ENCODE data around the gene ZBED2. TPM values are rescaled to one million over a fixed set of nuclear protein-coding genes. Genes with fewer than 3 reads are reported as not detected.
A peak's percentile ranks its signal among the peaks of the same experiment; 100 is the strongest.
"Not testable (repeated sequence)": the region's sequence is repeated elsewhere in the genome, so short reads cannot be mapped to it uniquely, and the experiment has no call there.

Gene ZBED2
- polyA plus RNA-seq: 6.7 TPM

- peaks cover 6% of the 10 kb centered on the region for H3K36me3 Mint-ChIP-seq
- H3K9me3 Mint-ChIP-seq: no peaks in the 10 kb centered on the region
- peak within 1 kb of the TSS; percentile 20 to 71 (median 48) for H3K27ac Mint-ChIP-seq
- peak within 1 kb of the TSS; percentile 63 to 88 (median 74) for H3K4me3 Mint-ChIP-seq
- peaks cover under 1% of the 10 kb centered on the region for H3K27me3 Mint-ChIP-seq
- peaks cover 22 to 29% (median 26%) of the 10 kb centered on the region in 3 donors for H3K4me1 Mint-ChIP-seq
Observed at GRCh38 chr3:111595232-111595631, at the start of gene ZBED2. Gene ZBED2 (minus strand): TSS chr3:111595346. CDS start chr3:111594201, 1,145 bp downstream.

GRCh38 chr3:111639316-111639715 lies 44.2 kb upstream of the ZBED2 start:
- H3K4me3 Mint-ChIP-seq: no peak overlapping the region
- H3K4me1 Mint-ChIP-seq: no peaks in the 10 kb centered on the region
- peaks cover 14% of the 10 kb centered on the region for H3K36me3 Mint-ChIP-seq
- H3K27me3 Mint-ChIP-seq: peaks cover 5% of the 10 kb centered on the region
- H3K27ac Mint-ChIP-seq: no peak overlapping the region
- peaks cover 10 to 26% (median 22%) of the 10 kb centered on the region in 3 donors for H3K9me3 Mint-ChIP-seq

- Mint-ChIP-seq H3K27me3 (peaks cover 2% of the 10 kb centered on the region), H3K27ac (no peak overlapping the region), H3K36me3 (peaks cover 17% of the 10 kb centered on the region), H3K9me3 (peaks cover 0 to 6% (median 1%) of the 10 kb centered on the region in 3 donors), H3K4me1 (no peaks in the 10 kb centered on the region), H3K4me3 (no peak overlapping the region)
Observed at GRCh38 chr3:111636366-111636885, 41.3 kb upstream of the ZBED2 start.

GRCh38 chr3:111635403-111635802 lies 40.3 kb upstream of the ZBED2 start:
- Mint-ChIP-seq H3K9me3 (peaks cover 0 to 3% (median 2%) of the 10 kb centered on the region in 3 donors), H3K27me3 (peaks cover 2% of the 10 kb centered on the region), H3K4me3 (no peak overlapping the region), H3K4me1 (no peaks in the 10 kb centered on the region), H3K27ac (no peak overlapping the region), H3K36me3 (peaks cover 13% of the 10 kb centered on the region)

- H3K4me1 Mint-ChIP-seq, H3K4me3 Mint-ChIP-seq, H3K27me3 Mint-ChIP-seq, H3K27ac Mint-ChIP-seq, H3K36me3 Mint-ChIP-seq: not testable (repeated sequence)
- H3K9me3 Mint-ChIP-seq: peaks cover 7 to 22% (median 13%) of the 10 kb centered on the region in 3 donors
Observed at GRCh38 chr3:111630638-111631037, 35.5 kb upstream of the ZBED2 start.

GRCh38 chr3:111629018-111629417 lies 33.9 kb upstream of the ZBED2 start:
- H3K4me3 Mint-ChIP-seq, H3K27ac Mint-ChIP-seq, H3K4me1 Mint-ChIP-seq, H3K27me3 Mint-ChIP-seq, H3K36me3 Mint-ChIP-seq: not testable (repeated sequence)
- H3K9me3 Mint-ChIP-seq: peaks cover 7 to 22% (median 13%) of the 10 kb centered on the region in 3 donors

- Mint-ChIP-seq H3K27me3 (no peaks in the 10 kb centered on the region), H3K4me3 (no peak overlapping the region), H3K36me3 (peaks cover 8% of the 10 kb centered on the region), H3K27ac (no peak overlapping the region), H3K4me1 (peaks cover 0 to 1% (median 0%) of the 10 kb centered on the region in 3 donors), H3K9me3 (peaks cover 7 to 22% (median 13%) of the 10 kb centered on the region in 3 donors)
Observed at GRCh38 chr3:111627092-111627491, 31.9 kb upstream of the ZBED2 start.

- H3K27me3 Mint-ChIP-seq: no peaks in the 10 kb centered on the region
- H3K9me3 Mint-ChIP-seq: no peaks in the 10 kb centered on the region
- H3K27ac Mint-ChIP-seq: no peak overlapping the region
- H3K4me3 Mint-ChIP-seq: no peak overlapping the region
- peaks cover 0 to 1% (median under 1%) of the 10 kb centered on the region in 3 donors for H3K4me1 Mint-ChIP-seq
- peaks cover 2% of the 10 kb centered on the region for H3K36me3 Mint-ChIP-seq
Observed at GRCh38 chr3:111621535-111621934, 26.4 kb upstream of the ZBED2 start.

- Mint-ChIP-seq H3K27ac (no peak overlapping the region), H3K36me3 (peaks cover 2% of the 10 kb centered on the region), H3K9me3 (no peaks in the 10 kb centered on the region)
Observed at GRCh38 chr3:111619833-111620232, 24.7 kb upstream of the ZBED2 start.

GRCh38 chr3:111618945-111619344 lies 23.8 kb upstream of the ZBED2 start:
- H3K27me3 Mint-ChIP-seq: no peaks in the 10 kb centered on the region
- peaks cover 2% of the 10 kb centered on the region for H3K36me3 Mint-ChIP-seq
- no peak overlapping the region for H3K27ac Mint-ChIP-seq
- peaks cover 8 to 16% (median 13%) of the 10 kb centered on the region in 3 donors for H3K4me1 Mint-ChIP-seq
- H3K4me3 Mint-ChIP-seq: no peak overlapping the region
- no peaks in the 10 kb centered on the region for H3K9me3 Mint-ChIP-seq

More at GRCh38 chr3:111619833-111620232, 24.7 kb upstream of the ZBED2 start:
- no peak overlapping the region for H3K4me3 Mint-ChIP-seq
- no peaks in the 10 kb centered on the region for H3K27me3 Mint-ChIP-seq
- H3K4me1 Mint-ChIP-seq: peaks cover 8 to 16% (median 13%) of the 10 kb centered on the region in 3 donors

- Mint-ChIP-seq H3K27me3 (no peaks in the 10 kb centered on the region), H3K4me1 (peaks cover 8 to 17% (median 13%) of the 10 kb centered on the region in 3 donors), H3K36me3 (peaks cover under 1% of the 10 kb centered on the region), H3K27ac (peak overlapping the region in 1 of 3 donors; percentile 81), H3K4me3 (no peak overlapping the region), H3K9me3 (no peaks in the 10 kb centered on the region)
Observed at GRCh38 chr3:111617912-111618601, 22.9 kb upstream of the ZBED2 start.

GRCh38 chr3:111617406-111617805 lies 22.3 kb upstream of the ZBED2 start:
- H3K36me3 Mint-ChIP-seq: no peaks in the 10 kb centered on the region
- H3K4me1 Mint-ChIP-seq: peaks cover 8 to 17% (median 13%) of the 10 kb centered on the region in 3 donors

GRCh38 chr3:111616417-111617105 lies 21.4 kb upstream of the ZBED2 start:
- Mint-ChIP-seq H3K27me3 (no peaks in the 10 kb centered on the region), H3K36me3 (no peaks in the 10 kb centered on the region), H3K9me3 (no peaks in the 10 kb centered on the region), H3K4me3 (no peak overlapping the region), H3K27ac (peak overlapping the region in 1 of 3 donors; percentile 53), H3K4me1 (peaks cover 8 to 17% (median 13%) of the 10 kb centered on the region in 3 donors)

More at GRCh38 chr3:111617406-111617805, 22.3 kb upstream of the ZBED2 start:
- H3K9me3 Mint-ChIP-seq: no peaks in the 10 kb centered on the region
- no peaks in the 10 kb centered on the region for H3K27me3 Mint-ChIP-seq
- H3K4me3 Mint-ChIP-seq: no peak overlapping the region
- H3K27ac Mint-ChIP-seq: peak overlapping the region in 1 of 3 donors; percentile 81

- H3K4me1 Mint-ChIP-seq: peaks cover 8 to 21% (median 14%) of the 10 kb centered on the region in 3 donors
- H3K4me3 Mint-ChIP-seq: peak overlapping the region in 2 of 4 donors; percentile 6 to 55
- no peaks in the 10 kb centered on the region for H3K36me3 Mint-ChIP-seq
- H3K9me3 Mint-ChIP-seq: no peaks in the 10 kb centered on the region
- no peaks in the 10 kb centered on the region for H3K27me3 Mint-ChIP-seq
- no peak overlapping the region for H3K27ac Mint-ChIP-seq
Observed at GRCh38 chr3:111615880-111616279, 20.7 kb upstream of the ZBED2 start.

- no peaks in the 10 kb centered on the region for H3K27me3 Mint-ChIP-seq
- no peaks in the 10 kb centered on the region for H3K9me3 Mint-ChIP-seq
- no peak overlapping the region for H3K4me3 Mint-ChIP-seq
- no peak overlapping the region for H3K27ac Mint-ChIP-seq
- no peaks in the 10 kb centered on the region for H3K36me3 Mint-ChIP-seq
- peaks cover 26 to 40% (median 28%) of the 10 kb centered on the region in 3 donors for H3K4me1 Mint-ChIP-seq
Observed at GRCh38 chr3:111613294-111613693, 18.1 kb upstream of the ZBED2 start.

All from IgD-negative memory B cell (primary cell).